CD14-positive monocyte (primary cell): ENCODE results near the gene FUT1. TPM values are rescaled to one million over a fixed set of nuclear protein-coding genes. Genes with fewer than 3 reads are reported as not detected.

ENCODE experiments used
- DNase-seq, 3 donors: peaks; one replicate each; pipeline ENCODE4 v3.0.0-alpha.2; 2011 to 2022
- H2AFZ ChIP-seq: 2 replicates; pipeline ENCODE4 v1.6.0; 2012; ENCODE audit warnings: mild to moderate bottlenecking, low read depth, low read length, inconsistent platforms; ENCODE audit not compliant: insufficient read depth, poor library complexity, severe bottlenecking
- H3K27ac ChIP-seq, 2 donors: 1 replicate in 1 of 2; 2 replicates in 1 of 2; pipeline ENCODE4 v1.5.1; 2012 to 2013; ENCODE audit warnings: low read length in 2 of 2, control low read depth in 1 of 2, inconsistent platforms in 1 of 2, low read depth in 1 of 2, mild to moderate bottlenecking in 1 of 2
- H3K27me3 ChIP-seq, 2 donors: one replicate each; pipeline versions ENCODE4 v1.6.0 to v1.6.1; 2011 to 2013; ENCODE audit warnings: low read length in 2 of 2; ENCODE audit not compliant: control insufficient read depth in 2 of 2, insufficient read depth in 2 of 2
- H3K36me3 ChIP-seq, 2 donors: replicated peaks in 1 of 2; 1 replicate in 1 of 2; 2 replicates in 1 of 2; pipeline versions ENCODE4 v1.5.1 to v1.6.1; 2012 to 2013; ENCODE audit warnings: low read length in 2 of 2, control low read depth in 1 of 2, inconsistent platforms in 1 of 2, mild to moderate bottlenecking in 1 of 2; ENCODE audit not compliant: insufficient read depth in 2 of 2, control insufficient read depth in 1 of 2
- H3K4me1 ChIP-seq, 2 donors: 1 replicate in 1 of 2; 2 replicates in 1 of 2; pipeline versions ENCODE4 v1.5.1 to v1.6.1; 2012 to 2013; ENCODE audit warnings: low read length in 2 of 2, control low read depth in 1 of 2, inconsistent platforms in 1 of 2, mild to moderate bottlenecking in 1 of 2, moderate library complexity in 1 of 2; ENCODE audit not compliant: insufficient read depth in 2 of 2, control insufficient read depth in 1 of 2
- H3K4me2 ChIP-seq: replicated peaks from 2 replicates; pipeline ENCODE3; 2012; ENCODE audit warnings: low read length, moderate library complexity, mild to moderate bottlenecking; ENCODE audit not compliant: poor library complexity, severe bottlenecking; ENCODE audit errors: extremely low read depth
- H3K4me3 ChIP-seq, 3 experiments: fragments of 200-600 bp in 1 of 3; sonication (generic) in 1 of 3; replicated peaks in 1 of 3; 1 replicate in 2 of 3; 2 replicates in 1 of 3; pipeline ENCODE4 v1.5.1; 2011 to 2013; ENCODE audit warnings: low read length in 3 of 3, mild to moderate bottlenecking in 3 of 3, control low read depth in 2 of 3, low read depth in 2 of 3, inconsistent platforms in 1 of 3, moderate library complexity in 1 of 3
- H3K79me2 ChIP-seq: 2 replicates; pipeline ENCODE4 v1.6.0; 2012; ENCODE audit warnings: mild to moderate bottlenecking, control low read depth, inconsistent platforms, low read length, moderate library complexity; ENCODE audit not compliant: insufficient read depth
- H3K9ac ChIP-seq: 2 replicates; pipeline ENCODE4 v1.6.0; 2017; ENCODE audit warnings: low read length, mild to moderate bottlenecking; ENCODE audit not compliant: insufficient read depth, poor library complexity, severe bottlenecking
- H3K9me3 ChIP-seq, 2 donors: replicated peaks in 1 of 2; 1 replicate in 1 of 2; 2 replicates in 1 of 2; pipeline versions ENCODE4 v1.5.1 to v1.6.1; 2012 to 2013; ENCODE audit warnings: low read length in 2 of 2, control low read depth in 1 of 2; ENCODE audit not compliant: control insufficient read depth in 1 of 2, insufficient read depth in 1 of 2
- H4K20me1 ChIP-seq: 2 replicates; pipeline ENCODE4 v1.6.0; 2012; ENCODE audit warnings: mild to moderate bottlenecking, low read length, control low read depth, moderate library complexity; ENCODE audit not compliant: insufficient read depth
- H3K27ac Mint-ChIP-seq, 7 donors: one replicate each; pipeline ENCODE4 v1.8.0; 2020; ENCODE audit warnings: mild to moderate bottlenecking in 7 of 7, mixed read lengths in 7 of 7, moderate library complexity in 6 of 7, inconsistent platforms in 2 of 7
- H3K27me3 Mint-ChIP-seq, 3 donors: one replicate each; pipeline ENCODE4 v1.8.0; 2021 to 2022; ENCODE audit warnings: low read depth in 3 of 3, mild to moderate bottlenecking in 3 of 3, mixed read lengths in 3 of 3, moderate library complexity in 3 of 3, inconsistent platforms in 1 of 3
- H3K36me3 Mint-ChIP-seq, 2 donors: one replicate each; pipeline ENCODE4 v1.8.0; 2020; ENCODE audit warnings: mixed read lengths in 2 of 2, inconsistent platforms in 1 of 2, mild to moderate bottlenecking in 1 of 2
- H3K4me1 Mint-ChIP-seq: one replicate; pipeline ENCODE4 v1.8.0; 2020; ENCODE audit warnings: mild to moderate bottlenecking, mixed read lengths
- H3K4me3 Mint-ChIP-seq, 2 donors: one replicate each; pipeline ENCODE4 v1.8.0; 2020; ENCODE audit warnings: mild to moderate bottlenecking in 2 of 2, mixed read lengths in 2 of 2, moderate library complexity in 1 of 2
- H3K9me3 Mint-ChIP-seq, 7 donors: one replicate each; pipeline ENCODE4 v1.8.0; 2020 to 2022; ENCODE audit warnings: mixed read lengths in 7 of 7, mild to moderate bottlenecking in 6 of 7, moderate library complexity in 6 of 7, inconsistent platforms in 2 of 7
- CTCF ChIP-seq: fragments of 200-600 bp; IDR thresholded peaks from one replicate; pipeline ENCODE4 v1.8.0; 2022; ENCODE audit warnings: antibody characterized with exemption, mild to moderate bottlenecking
- WGBS: methylation state at CpG from one replicate; pipeline ENCODE4 v1.1.5; 2013; ENCODE audit warnings: missing lambda C conversion rate; ENCODE audit not compliant: insufficient coverage; 5-methylcytosine and 5-hydroxymethylcytosine counted together
- intact Hi-C, 2 donors: fragments of 100-400 bp; cut with micrococcal nuclease; formaldehyde crosslinking; loops; one replicate each; pipeline versions ENCODE4 v1.15.0 to v1.15.1; 2023
- polyA plus RNA-seq, 3 donors: library from polyadenylated mRNA; depleted of rRNA in 1 of 3; unstranded in 2 of 3; stranded (reverse) in 1 of 3; fragments of 300-500 nt in 2 of 3; fragments of >200 nt in 1 of 3; fragmentation: Illumina TruSeq in 2 of 3; gene quantifications; 1 replicate in 2 of 3; 2 replicates in 1 of 3; pipeline ENCODE4 v1.2.3, GENCODE V29; 2012 to 2021

FUT1 gene
- polyA plus RNA-seq, 3 donors, result 0.03 TPM; not detected in 2

DNA sequence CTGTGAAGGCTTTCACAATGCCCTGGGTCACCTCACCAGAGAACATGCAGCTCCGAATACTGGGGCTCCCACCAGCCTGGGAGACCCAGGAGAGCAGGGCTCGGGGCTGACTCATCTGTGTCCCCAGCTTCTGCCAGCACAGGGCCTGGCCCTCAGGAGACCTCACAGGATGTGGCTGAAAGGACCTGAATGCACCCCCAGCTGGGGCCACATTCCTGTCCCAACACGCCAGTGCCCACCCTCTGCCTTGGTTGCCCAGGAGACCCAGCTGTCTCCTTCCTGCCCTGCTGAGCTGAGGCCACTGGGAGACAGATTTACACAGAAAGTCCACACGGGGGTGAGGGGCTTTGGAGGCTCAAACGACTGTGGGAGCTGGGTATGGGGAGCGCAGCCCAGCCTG, 46.5 kb upstream of the FUT1 start:
- H3K4me3 Mint-ChIP-seq, result no peak overlapping the region
- no peaks in the 10 kb centered on the region for H4K20me1 ChIP-seq
- no peaks in the 10 kb centered on the region for H3K9me3 ChIP-seq
- intact Hi-C loops, result loop anchor here in 1 of 2 donors (5.0 kb wide), 1 partner anchor 173 kb away; no protein-coding TSS in a partner anchor
- no peaks in the 10 kb centered on the region for H3K36me3 ChIP-seq
- no peak overlapping the region for H3K27ac ChIP-seq
- no peaks in the 10 kb centered on the region for H3K79me2 ChIP-seq
- 67% methylated on average over 6 of the region's 6 CpGs for WGBS
- TF ChIP-seq CTCF, result no peak
- no peak overlapping the region for H3K9ac ChIP-seq
- peaks cover 4 to 6% of the 10 kb centered on the region in 2 donors for H3K4me1 ChIP-seq
- no peak overlapping the region for H3K4me2 ChIP-seq
- H3K36me3 Mint-ChIP-seq, result peaks cover 0 to 5% of the 10 kb centered on the region in 2 donors
- H3K4me1 Mint-ChIP-seq, result peaks cover 6% of the 10 kb centered on the region
- no peaks in the 10 kb centered on the region for H3K9me3 Mint-ChIP-seq
- DNase-seq, result no peak
- H3K4me3 ChIP-seq, result no peak overlapping the region
- H3K27ac Mint-ChIP-seq, result no peak overlapping the region
- H2AFZ ChIP-seq, result no peak overlapping the region
- H3K27me3 ChIP-seq, result no peaks in the 10 kb centered on the region
- H3K27me3 Mint-ChIP-seq, result peaks cover under 1 to 2% (median 2%) of the 10 kb centered on the region in 3 donors

DNA sequence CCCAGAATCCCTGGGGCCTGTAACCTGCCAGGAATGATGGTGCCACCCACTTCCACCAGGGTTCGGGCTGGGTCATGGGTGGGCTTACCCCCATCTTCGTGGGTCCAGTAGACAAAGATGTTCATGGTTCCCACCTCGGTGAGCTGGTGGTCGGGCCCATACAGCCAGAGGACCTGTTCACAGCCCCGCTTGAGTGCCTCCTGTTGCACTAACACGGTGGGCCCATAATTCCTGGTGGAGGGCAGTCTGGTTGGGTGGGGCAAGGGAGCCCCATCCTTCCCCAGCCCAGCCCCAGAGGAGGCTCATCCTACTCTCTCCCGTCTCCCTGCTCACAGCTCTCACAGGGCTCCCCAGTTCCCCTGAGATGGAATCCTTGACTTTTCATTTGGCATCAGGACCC, 44.7 kb upstream of the FUT1 start:
- WGBS, result 91% methylated on average over 5 of the region's 7 CpGs
- no peak overlapping the region for H3K4me3 Mint-ChIP-seq

More for the DNA sequence above, 44.7 kb upstream of the FUT1 start:
- Histone ChIP-seq H3K4me1 (peaks cover 4 to 6% of the 10 kb centered on the region in 2 donors), H3K4me2 (no peak overlapping the region), H4K20me1 (no peaks in the 10 kb centered on the region), H3K9ac (no peak overlapping the region), H3K79me2 (no peaks in the 10 kb centered on the region), H3K27me3 (no peaks in the 10 kb centered on the region), H3K27ac (no peak overlapping the region), H3K9me3 (no peaks in the 10 kb centered on the region), H2AFZ (no peak overlapping the region), H3K36me3 (no peaks in the 10 kb centered on the region), H3K4me3 (no peak overlapping the region)
- Mint-ChIP-seq H3K4me1 (peaks cover 6% of the 10 kb centered on the region), H3K27ac (no peak overlapping the region), H3K9me3 (no peaks in the 10 kb centered on the region), H3K36me3 (peaks cover 0 to 5% of the 10 kb centered on the region in 2 donors), H3K27me3 (peaks cover 1 to 2% (median 2%) of the 10 kb centered on the region in 3 donors)
- TF ChIP-seq CTCF, result no peak
- DNase-seq, result no peak
- intact Hi-C loops, result loop anchor here in 1 of 2 donors (5.0 kb wide), 1 partner anchor 175 kb away; no protein-coding TSS in a partner anchor
